ENCODE measurements around the gene MERTK. TPM values are rescaled to one million over a fixed set of nuclear protein-coding genes. Genes with fewer than 3 reads are reported as not detected.

The MERTK gene
- total and polyA plus RNA-seq, 2 of the 8 experiments (the other 6 are each of a cell fraction or from before 2014, with no cell fraction given): 6.5 to 7.0 TPM

DNA sequence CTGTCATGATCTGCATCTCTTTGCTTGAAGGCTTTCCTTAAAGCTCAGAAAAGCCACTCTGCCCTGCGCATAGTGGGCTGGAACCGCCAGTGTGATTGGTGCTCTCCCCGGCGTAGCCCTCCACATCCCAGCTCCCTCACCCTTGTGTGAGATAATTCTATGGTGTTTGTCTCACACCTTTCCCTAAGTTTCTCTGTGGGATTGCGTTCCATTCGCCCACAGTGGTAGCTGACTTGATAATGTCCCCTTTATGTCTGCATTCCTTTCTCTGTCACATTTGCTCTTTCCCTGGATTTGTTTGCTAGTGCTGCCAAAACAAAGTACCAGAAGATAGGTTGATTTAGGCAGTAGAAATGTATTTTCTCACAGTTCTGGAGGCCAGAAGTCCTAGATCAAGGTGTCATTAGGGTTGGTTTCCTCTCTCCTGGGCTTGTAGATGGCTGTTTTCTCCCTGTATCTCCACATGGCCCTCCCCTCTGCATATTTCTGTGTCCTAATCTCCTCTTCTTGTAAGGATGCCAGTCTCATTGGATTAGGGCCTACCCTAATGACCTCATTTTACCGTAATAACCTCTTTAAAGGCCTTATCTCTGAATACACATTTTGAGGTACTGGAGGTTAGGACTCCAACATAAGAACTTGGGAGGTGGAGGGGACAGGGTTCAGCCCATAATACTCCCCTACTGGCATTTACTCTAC lies 149.3 kb downstream of the MERTK start (continued):
- TF ChIP-seq RBBP5 (IDR thresholded peaks at IDR 0.05; ENCODE audit: borderline replicate concordance, low read depth, low read length): no peak
- TF ChIP-seq EZH2 (IDR thresholded peaks at IDR 0.05; ENCODE audit: low read depth, low read length, severe bottlenecking): no peak
- TF ChIP-seq, protein P1, sequence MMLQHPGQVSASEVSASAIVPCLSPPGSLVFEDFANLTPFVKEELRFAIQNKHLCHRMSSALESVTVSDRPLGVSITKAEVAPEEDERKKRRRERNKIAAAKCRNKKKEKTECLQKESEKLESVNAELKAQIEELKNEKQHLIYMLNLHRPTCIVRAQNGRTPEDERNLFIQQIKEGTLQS (IDR thresholded peaks at IDR 0.05; ENCODE audit: insufficient read depth, low read depth, low read length): no peak
- no peak for TF ChIP-seq ASH2L (IDR thresholded peaks at IDR 0.05; ENCODE audit: low read length)
- no peak for TF ChIP-seq RNF2 (IDR thresholded peaks at IDR 0.05; ENCODE audit: borderline replicate concordance, low read depth, low read length, missing control alignments, poor library complexity, severe bottlenecking)

All from H1 (cell line).